HUDEP-2 (cell line): Measurements from ENCODE around the gene HAL.

Source experiments
- DNase-seq, 76 experiments: peaks; one replicate each; lab custom pipeline; 2025; ENCODE audit not compliant: unreplicated experiment in 76 of 76; lab: John Stamatoyannopoulos, UW

Gene HAL

GRCh38 chr12:96014943-96015599 lies 18.9 kb upstream of the HAL start:
- no peak for DNase-seq

GRCh38 chr12:96007729-96008128 lies 11.6 kb upstream of the HAL start:
- no peak for DNase-seq

GRCh38 chr12:96006727-96007126 lies 10.6 kb upstream of the HAL start:
- DNase-seq, result no peak

- no peak for DNase-seq
These were observed 4.7 kb upstream of the HAL start for GRCh38 chr12:96000858-96001257.

- DNase-seq, result no peak
These were observed 3.3 kb upstream of the HAL start for GRCh38 chr12:95999484-95999883.

- peak in 31 of 76 experiments; percentile 2 to 49 (median 27) for DNase-seq
These were observed 2.6 kb upstream of the HAL start for GRCh38 chr12:95998611-95999286.

GRCh38 chr12:95997911-95998510 lies 1.9 kb upstream of the HAL start:
- DNase-seq, result no peak

- DNase-seq, result no peak
These were observed 1.1 kb upstream of the HAL start for GRCh38 chr12:95997276-95997675.

GRCh38 chr12:95995238-95996031 lies 709 bp downstream of the HAL start:
- no peak for DNase-seq

GRCh38 chr12:95994476-95994875 lies 1.7 kb downstream of the HAL start:
- no peak for DNase-seq

- DNase-seq, result no peak
These were observed 2.2 kb downstream of the HAL start for GRCh38 chr12:95993907-95994306.

GRCh38 chr12:95990136-95990535 lies 6.0 kb downstream of the HAL start:
- no peak for DNase-seq

- DNase-seq, result no peak
These were observed 6.5 kb downstream of the HAL start for GRCh38 chr12:95989504-95990123.

- DNase-seq, result no peak
These were observed 7.5 kb downstream of the HAL start for GRCh38 chr12:95988506-95989275.

- no peak for DNase-seq
These were observed 9.2 kb downstream of the HAL start for GRCh38 chr12:95986635-95987570.

- DNase-seq, result no peak
These were observed 11.5 kb downstream of the HAL start for GRCh38 chr12:95984682-95985081.

GRCh38 chr12:95982602-95983001 lies 13.5 kb downstream of the HAL start:
- no peak for DNase-seq

- no peak for DNase-seq
These were observed 15.7 kb downstream of the HAL start for GRCh38 chr12:95980437-95980836.

GRCh38 chr12:95978774-95979173 lies 17.4 kb downstream of the HAL start:
- no peak for DNase-seq
